Fibroblast of skin of back (primary cell): ENCODE measurements around the gene RMDN2.
"Not testable (repeated sequence)": the region's sequence is repeated elsewhere in the genome, so short reads cannot be mapped to it uniquely, and the experiment has no call there.

Source experiments
- DNase-seq: peaks from one replicate; pipeline ENCODE4 v3.0.0-alpha.2; 2013

RMDN2 gene

DNA sequence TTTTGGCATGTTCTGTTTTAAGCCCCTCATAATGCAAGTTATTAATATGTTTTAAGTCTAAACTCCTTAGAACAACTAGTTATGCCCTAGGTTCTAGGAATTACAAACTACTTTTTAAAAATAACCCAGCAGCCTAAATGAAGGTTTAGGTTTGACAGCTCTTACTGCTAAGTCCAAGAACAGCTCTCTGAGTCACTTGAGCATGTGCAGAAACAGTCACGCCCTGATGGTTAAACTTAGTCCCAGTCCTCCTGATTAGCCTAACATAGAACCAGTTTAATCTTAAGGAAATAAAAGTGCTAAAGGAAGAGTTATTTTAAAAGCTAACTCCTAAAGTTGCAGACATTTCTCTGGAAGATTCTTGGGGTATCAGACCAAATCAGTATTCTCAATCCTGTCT lies 72.5 kb downstream of the RMDN2 start:
- DNase-seq, result no peak

GRCh38 chr2:38000485-38001222 lies 75.6 kb downstream of the RMDN2 start:
- no peak for DNase-seq

GRCh38 chr2:38010187-38010586 lies 85.1 kb downstream of the RMDN2 start:
- DNase-seq, result not testable (repeated sequence)

DNA sequence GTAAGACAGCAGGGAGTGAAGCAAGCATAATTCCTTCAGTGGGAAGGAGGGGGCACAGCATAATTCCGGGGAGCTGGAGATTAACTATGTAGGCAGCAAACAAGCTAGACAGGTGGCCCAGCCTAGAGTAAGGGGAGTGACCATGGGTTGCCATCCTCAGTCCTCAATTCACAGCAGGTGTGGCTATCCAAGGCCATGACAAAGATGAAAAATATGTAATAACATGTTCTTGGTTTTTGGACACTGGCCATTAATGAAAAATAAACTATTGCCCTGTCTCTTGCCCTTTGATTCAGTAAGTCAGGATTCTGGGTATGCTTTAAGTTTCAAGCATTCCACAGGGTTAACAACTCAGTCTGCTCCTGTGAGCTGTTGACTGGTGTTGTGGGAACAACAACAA lies 85.9 kb downstream of the RMDN2 start:
- no peak for DNase-seq

GRCh38 chr2:38013158-38013752 lies 88.2 kb downstream of the RMDN2 start:
- peak; percentile 52 for DNase-seq

DNA sequence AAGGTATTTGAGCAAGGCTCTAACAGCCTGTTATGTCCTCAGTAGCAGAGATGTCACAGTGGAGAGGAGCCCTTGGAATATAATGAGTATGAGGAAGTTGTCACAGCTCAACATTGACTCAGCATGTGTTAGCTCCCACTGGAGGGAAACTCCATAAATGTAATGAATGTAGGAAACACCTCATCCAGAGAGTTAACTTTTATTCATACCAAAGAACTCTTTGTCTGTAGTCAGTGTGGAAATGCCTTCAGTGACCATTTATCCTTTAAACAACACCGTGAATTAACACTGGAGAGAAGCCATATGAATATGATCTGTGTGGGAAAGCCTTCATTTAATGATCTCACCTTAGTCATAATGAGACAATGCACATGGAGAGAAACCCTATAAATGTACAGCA lies 91.1 kb downstream of the RMDN2 start:
- DNase-seq, result peak; percentile 49

GRCh38 chr2:38017836-38018235 lies 92.7 kb downstream of the RMDN2 start:
- DNase-seq, result no peak

DNA sequence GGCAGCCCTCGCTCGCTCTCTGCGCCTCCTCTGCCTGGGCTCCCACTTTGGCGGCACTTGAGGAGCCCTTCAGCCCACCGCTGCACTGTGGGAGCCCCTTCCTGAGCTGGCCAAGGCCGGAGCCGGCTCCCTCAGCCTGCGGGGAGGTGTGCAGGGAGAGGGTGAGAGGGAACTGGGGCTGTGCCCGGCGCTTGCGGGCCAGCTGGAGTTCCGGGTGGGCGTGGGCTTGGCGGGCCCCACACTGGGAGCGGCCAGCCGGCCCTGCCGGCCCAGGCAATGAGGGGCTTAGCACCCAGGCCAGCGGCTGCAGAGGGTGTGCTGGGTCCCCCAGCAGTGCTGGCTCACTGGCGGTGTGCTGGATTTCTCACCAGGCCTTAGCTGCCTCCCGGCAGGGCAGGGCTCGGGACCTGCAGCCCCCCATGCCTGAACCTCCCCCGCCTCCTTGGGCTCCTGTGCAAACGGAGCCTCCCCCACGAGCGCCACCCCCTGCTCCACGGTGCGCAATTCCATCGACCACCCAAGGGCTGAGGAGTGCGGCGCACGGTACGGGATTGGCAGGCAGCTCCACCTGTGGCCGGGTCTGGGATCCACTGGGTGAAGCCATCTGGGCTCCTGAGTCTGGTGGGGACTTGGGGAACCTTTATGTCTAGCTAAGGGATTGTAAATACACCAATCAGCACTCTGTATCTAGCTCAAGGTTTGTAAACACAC lies 95.4 kb downstream of the RMDN2 start:
- DNase-seq, result not testable (repeated sequence)

DNA sequence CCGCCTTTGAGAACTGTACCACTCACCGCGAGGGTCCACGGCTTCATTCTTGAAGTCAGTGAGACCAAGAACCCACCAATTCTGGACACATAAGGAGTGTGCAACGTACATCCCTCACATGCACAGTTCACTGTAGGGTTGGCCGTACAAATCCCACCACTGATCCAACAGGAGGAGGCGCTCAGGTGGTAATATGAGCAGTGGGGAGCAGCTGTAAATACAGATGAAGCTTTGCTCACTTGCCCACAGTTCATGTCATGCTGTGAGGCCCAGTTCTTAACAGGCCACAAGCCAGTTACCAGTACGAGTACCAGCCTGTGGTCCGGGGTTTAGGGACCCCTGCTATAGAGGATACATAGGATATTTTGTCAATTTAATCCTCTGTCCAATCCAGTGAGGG lies 96.5 kb downstream of the RMDN2 start:
- DNase-seq, result no peak

DNA sequence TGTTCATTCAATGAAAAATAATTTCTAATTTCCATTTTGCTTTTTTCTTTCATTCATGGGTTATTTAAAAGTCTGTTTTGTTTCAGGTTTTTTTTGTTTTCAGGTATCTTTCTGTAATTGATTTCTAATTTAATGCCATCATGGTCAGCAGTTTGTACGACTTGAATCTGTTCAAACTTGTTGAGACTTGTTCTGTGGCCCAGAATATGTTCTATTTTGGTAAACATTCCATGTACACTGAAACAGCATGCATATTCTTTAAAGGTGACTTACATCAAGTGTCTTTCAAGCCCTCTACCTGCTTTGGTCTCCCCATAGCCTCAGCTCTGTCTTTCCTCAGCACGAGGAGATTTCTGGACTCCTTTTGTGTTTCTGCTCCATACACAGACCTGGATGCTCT lies 101.8 kb downstream of the RMDN2 start:
- no peak for DNase-seq

DNA sequence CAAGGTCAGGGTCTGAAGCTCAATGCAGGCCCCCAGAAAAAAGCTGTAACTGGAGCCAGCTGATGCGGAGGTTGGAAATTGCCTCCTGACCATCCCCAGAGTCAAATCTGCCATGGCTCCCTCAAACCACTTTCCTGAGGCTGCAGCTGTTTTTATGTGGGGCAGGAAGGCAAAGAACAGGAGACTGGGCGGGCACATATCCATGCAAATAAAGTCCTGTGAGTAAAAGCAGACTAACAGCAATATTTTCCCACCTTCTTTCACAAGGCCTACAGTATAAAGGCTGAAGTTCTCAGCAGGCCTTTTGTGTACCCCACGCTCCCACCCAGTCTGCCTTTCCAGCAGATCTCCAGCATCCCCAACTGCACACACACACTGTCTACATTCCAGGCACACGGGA lies 103.7 kb downstream of the RMDN2 start:
- DNase-seq, result no peak

DNA sequence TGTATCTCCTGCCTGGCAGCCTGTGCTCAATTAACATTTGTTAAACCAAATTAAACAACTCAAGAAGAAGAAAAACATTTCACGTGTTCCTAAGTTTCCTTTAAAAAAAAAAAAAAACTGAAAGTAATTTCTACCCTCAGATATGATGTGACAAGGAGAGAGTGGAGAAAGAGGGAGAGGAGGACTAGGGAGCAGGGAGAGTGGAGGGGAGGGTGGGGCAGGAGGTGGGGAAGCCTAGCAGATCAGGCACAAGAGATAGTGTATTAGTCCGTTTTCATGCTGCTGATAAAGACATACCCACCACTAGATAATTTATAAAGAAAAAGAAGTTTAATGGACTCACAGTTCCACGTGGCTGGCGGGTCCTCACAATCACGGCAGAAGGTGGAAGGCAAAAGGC lies 104.4 kb downstream of the RMDN2 start:
- no peak for DNase-seq

DNA sequence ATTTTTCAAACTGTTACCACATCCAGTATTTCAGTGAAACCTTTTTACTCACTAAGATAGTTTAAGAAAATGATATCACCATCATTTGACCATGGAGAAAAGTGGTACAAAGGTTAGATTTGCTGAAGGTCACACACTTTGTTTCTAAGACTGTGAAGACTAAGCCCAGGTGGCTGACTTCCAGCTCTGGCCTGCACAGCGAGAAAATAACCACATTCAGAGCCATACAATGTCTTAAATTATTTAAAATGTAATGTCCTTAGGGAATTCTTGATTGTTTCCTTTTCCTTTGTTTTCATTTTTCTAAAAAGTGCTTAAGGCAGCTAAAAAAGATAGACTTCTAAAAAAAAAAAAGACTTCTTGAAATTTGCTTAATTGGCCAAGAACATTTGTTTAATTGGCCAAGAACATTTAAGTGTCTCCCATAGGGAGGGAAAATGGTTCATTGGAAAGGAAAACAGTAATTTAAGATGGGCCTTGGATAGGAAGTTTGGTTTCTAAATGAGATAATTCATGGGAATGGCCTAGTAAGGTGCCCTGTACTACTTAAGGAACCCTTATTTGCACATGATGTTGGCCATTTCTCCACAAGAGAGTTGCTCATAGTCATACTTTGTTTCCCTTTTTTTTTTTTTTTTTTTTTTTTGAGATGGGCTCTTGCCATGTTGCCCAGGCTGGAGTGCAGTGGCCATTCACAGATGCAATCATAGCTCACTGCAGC lies 105.7 kb downstream of the RMDN2 start:
- DNase-seq, result no peak

- DNase-seq, result no peak
Measured at GRCh38 chr2:38032946-38033345, 107.9 kb downstream of the RMDN2 start.

DNA sequence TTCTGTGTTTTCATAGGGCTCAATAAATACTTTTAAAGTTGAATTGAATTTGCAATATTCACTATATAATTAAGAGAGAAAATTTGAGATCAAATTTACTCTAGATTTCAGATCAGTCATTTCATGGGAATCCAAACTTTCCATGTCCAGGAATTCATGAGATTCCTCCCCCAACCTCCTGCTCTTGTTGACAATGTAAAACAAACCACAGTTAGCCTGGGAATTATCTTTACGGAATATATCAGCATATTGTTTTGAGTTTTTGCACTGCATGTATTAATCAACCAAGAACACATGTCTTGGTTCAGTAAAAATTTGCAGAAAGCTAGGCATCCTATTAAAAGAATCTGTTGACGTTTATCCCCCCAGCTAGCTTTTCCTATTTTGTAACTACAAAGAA lies 108.6 kb downstream of the RMDN2 start:
- DNase-seq, result peak; percentile 54

DNA sequence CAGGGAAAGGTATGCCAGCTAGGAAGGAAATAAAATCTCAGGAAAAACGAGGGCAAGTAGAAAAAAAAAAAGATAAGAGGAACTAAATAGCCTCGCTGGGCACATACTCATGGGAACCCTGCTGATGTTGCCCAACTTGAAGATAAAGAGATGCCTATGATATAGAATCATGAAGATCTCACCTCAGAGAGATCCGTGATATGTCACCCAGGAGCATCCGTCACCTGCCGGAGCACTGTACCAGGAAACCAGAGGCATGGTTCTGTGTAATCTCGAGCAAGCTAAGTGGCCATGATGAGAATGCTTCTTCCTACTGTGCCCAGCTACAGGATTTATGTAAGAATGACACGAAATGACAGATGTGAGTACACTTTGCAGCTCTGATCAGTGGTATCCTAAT lies 110.9 kb downstream of the RMDN2 start:
- no peak for DNase-seq

DNA sequence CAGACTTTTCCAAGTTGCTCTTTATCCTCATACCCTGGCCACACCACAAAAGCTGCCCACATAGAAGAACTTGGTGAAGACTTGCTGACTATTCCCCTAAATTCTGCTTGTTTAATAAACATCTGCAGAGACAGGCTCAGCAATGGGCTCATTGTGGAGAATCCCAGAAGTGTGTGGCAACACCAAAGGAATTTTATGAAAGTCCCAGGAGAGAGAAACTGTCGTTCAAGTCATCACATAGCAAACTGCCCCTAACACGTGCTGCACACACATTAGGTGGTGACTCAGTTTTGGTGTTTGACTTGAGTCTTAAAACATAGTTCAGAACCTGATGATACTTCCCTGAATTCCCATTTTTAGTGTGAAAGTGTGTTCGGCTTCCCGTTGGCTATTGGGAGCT lies 112.2 kb downstream of the RMDN2 start:
- peak; percentile 80 for DNase-seq

DNA sequence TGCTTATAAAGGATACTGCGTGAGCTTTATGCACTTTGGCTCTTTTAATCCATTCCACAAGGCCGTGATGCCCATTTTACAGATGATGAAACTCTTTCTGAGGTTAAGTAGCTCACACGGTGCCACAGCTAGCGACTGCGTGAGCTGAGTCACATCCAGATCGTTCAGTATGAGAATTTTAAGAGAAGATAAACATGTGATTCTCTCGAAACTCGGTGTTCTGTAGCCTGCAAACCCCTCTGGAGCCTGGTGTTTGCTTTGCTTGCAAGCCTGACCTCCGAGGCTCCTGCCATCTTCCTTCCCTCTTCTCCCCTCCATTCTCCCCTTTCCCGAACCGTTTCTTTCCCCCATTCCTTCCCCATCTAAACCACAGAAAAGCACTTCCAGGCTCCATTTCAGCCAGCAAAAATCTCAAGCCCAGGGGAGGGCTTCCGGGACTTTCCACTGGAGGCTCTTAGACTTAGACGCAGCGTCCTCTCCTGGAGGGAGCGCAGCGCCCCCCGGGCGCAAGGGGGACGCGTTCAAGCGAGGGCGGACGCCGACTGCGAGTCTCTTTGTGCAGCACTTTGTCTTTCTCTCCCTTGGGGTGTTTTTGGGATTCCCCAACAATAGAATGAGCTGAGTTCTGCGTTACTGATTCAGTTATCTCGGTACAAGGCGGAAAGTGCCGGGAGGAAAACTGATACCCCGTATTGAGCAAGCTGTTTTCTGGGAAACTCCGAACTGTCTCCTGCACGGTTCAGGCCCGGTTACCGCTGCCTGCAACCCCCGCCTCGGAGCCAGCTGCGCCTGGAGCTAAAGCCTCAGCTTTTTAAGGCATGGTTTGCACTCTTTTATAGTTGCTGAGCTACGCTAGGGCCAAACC lies 112.9 kb downstream of the RMDN2 start:
- peak; percentile 55 for DNase-seq

DNA sequence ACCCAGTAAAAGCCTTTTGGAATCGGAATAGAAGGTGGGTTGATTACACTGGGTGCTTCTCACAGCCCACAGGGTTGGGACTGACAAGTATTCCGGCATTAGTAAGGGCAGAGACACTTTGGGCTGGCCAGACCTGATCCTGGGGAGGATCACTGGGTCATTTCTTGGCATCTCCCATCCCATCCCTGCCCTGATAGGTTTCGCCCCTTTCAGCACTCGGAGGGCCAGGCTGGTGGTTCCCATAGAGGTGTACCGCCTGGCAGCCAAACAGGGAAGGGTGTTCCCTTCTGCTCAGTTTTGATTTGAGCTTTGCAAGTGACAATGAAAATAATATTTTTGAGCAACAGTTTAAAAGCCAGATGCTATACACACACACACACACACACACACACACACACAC lies 113.6 kb downstream of the RMDN2 start:
- no peak for DNase-seq

- DNase-seq, result peak; percentile 43
Measured at GRCh38 chr2:38039121-38039910, 114.2 kb downstream of the RMDN2 start.

GRCh38 chr2:38045811-38046210 lies 120.7 kb downstream of the RMDN2 start:
- DNase-seq, result peak; percentile 24
